HG02571 (cell line): ENCODE data around the gene KLF11.

ENCODE experiments used
- ATAC-seq: cut with Tn5 transposase; IDR thresholded peaks from one replicate; pipeline ENCODE4 v1.9.1; 2021; ENCODE audit warnings: mild to moderate bottlenecking, moderate library complexity; ENCODE audit not compliant: unreplicated experiment

KLF11 gene

GRCh38 chr2:10039658-10040410, 3.5 kb upstream of the KLF11 start:
- ATAC-seq, result no peak

GRCh38 chr2:10041711-10042110, 1.6 kb upstream of the KLF11 start:
- no peak for ATAC-seq

GRCh38 chr2:10042301-10043161, 819 bp upstream of the KLF11 start:
- no peak for ATAC-seq

- peak; percentile 32 for ATAC-seq
Observed at GRCh38 chr2:10043906-10044601, 704 bp downstream of the KLF11 start.

GRCh38 chr2:10045561-10046355, 2.4 kb downstream of the KLF11 start:
- ATAC-seq, result no peak

GRCh38 chr2:10046931-10047330, 3.6 kb downstream of the KLF11 start:
- no peak for ATAC-seq

- ATAC-seq, result no peak
Observed at GRCh38 chr2:10047616-10048500, 4.5 kb downstream of the KLF11 start.

- ATAC-seq, result no peak
Observed at GRCh38 chr2:10048501-10049171, 5.3 kb downstream of the KLF11 start.

- ATAC-seq, result no peak
Observed at GRCh38 chr2:10052216-10052615, 8.9 kb downstream of the KLF11 start.

GRCh38 chr2:10053351-10053750, 10.0 kb downstream of the KLF11 start:
- no peak for ATAC-seq

- no peak for ATAC-seq
Observed at GRCh38 chr2:10054424-10054823, 11.1 kb downstream of the KLF11 start.

GRCh38 chr2:10054976-10055375, 11.6 kb downstream of the KLF11 start:
- ATAC-seq, result no peak

- ATAC-seq, result no peak
Observed at GRCh38 chr2:10056439-10056838, 13.1 kb downstream of the KLF11 start.

- ATAC-seq, result no peak
Observed at GRCh38 chr2:10057231-10058107, 14.1 kb downstream of the KLF11 start.

GRCh38 chr2:10058251-10059015, 15.1 kb downstream of the KLF11 start:
- ATAC-seq, result no peak

GRCh38 chr2:10059016-10059351, 15.6 kb downstream of the KLF11 start:
- no peak for ATAC-seq

- no peak for ATAC-seq
Observed at GRCh38 chr2:10059552-10060335, 16.4 kb downstream of the KLF11 start.
